HG03025 (cell line): ENCODE results near the gene CDKN2C.
"Not testable (repeated sequence)": the region's sequence is repeated elsewhere in the genome, so short reads cannot be mapped to it uniquely, and the experiment has no call there.

Experiments used
- ATAC-seq: cut with Tn5 transposase; IDR thresholded peaks from one replicate; pipeline ENCODE4 v1.9.1; 2021; ENCODE audit warnings: mild to moderate bottlenecking, moderate library complexity; ENCODE audit not compliant: unreplicated experiment, low FRiP score

The CDKN2C gene

DNA sequence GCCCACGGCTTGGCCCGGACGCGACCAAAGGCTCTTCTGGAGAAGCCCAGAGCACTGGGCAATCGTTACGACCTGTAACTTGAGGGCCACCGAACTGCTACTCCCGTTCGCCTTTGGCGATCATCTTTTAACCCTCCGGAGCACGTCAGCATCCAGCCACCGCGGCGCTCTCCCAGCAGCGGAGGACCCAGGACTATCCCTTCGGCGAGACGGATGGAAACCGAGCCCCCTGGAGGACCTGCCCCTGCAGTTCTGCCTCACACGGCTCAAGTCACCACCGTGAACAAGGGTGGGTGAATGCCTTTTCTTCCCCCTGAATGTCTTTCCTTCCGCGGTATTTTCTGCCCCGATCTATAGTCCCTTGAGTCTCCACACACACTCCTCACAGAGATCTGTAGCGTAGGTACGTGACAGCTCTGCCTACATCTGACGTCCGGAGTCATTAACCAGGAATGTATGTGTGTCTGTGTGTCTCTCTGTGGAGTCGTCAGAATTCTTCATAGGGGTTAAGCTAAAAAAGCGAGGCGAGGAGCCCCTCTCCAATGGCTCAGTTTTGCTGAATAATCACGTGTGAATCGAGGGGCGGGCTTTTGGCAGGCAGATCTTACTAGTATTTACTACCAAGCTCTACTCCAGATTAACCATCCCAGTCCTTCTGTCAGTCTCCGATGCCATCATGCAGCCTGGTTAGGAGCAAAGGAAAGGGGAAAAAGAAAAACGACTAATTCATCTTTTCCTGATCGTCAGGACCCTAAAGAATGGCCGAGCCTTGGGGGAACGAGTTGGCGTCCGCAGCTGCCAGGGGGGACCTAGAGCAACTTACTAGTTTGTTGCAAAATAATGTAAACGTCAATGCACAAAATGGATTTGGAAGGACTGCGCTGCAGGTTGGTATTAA is at the start of gene CDKN2C:
CDKN2C (plus strand) TSS at position 635 of the 898 bp plus-strand sequence; CDS start at position 759, 124 bp downstream.
- ATAC-seq: peak; percentile 29

DNA sequence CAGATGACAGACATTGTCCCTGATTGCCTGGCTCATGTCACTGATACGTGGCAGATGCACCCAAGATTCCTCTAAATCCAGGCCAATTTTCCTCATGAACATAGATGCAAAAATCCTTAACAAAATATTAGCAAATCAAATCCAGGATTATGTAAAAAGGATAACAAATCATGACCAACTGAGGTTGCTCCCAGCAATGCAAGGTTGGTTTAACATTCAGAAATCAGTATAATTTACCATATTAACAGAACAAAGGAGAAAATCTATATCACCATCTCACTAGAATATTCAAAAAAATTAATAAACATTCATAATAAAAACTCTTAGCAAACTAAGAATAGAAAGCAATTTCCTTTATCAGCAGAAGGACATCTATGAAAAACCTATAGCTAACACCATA is 49.6 kb upstream of the CDKN2C start:
- ATAC-seq: no peak

DNA sequence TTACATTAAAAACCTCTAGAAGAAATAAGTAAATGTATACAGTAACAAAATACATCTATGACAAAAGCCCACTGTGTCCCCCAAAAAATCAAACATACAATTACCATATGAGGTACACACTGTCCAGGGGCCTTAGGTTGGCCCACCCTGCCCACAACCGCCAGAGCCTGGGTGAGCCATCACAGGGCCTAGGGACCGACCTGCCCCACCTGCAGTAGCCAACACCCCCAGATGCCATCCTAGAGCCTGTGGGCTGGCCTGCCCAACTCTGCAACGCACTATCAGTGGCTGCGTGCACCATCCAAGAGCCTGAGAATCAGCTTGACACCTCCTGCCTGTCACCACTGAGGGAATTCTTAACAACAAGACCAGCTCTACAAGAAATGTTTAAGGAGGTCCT is 49.0 kb upstream of the CDKN2C start:
- no peak for ATAC-seq

DNA sequence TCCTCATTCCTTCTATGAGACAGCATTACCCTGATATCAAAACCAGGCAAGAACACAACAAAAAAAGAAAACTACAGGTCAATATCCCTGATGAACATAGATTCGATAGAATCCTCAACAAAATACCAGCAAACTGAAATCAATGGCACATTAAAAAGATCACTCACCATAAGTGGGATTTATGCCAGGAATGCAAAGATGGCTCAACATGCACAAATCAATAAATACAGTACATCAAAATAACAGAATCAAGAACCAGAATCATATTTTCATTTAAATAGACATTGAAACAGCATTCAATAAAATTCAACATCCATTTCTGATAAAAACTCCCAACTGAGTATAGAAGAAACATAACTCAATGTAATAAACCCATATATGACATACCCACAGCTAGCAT is 46.5 kb upstream of the CDKN2C start:
- ATAC-seq: no peak

DNA sequence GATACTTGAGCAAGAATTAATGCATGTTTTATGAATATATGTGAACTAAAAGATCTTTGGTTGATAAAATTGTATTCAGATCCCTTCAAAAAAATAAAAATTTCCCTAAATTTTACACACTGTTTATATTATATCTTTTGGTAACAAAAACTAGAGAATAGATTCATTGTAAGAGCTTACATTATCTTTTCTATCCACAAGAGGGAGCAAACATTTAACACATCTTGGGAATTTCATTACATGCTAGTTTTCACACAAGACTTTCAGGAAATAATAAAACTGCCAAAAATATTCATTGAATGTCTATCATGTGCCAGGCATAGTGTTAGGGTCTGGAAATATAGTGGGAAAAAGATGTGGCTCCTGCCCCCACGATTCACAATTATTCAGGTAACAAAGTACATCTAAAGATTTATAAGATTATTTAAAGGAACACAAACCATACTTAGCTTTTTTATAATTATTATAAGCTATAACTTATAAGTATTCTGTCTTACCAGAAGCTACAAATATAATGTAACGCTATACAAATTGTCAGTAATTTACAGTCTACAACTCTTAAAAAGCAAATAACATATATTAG is 40.6 kb upstream of the CDKN2C start:
- no peak for ATAC-seq

DNA sequence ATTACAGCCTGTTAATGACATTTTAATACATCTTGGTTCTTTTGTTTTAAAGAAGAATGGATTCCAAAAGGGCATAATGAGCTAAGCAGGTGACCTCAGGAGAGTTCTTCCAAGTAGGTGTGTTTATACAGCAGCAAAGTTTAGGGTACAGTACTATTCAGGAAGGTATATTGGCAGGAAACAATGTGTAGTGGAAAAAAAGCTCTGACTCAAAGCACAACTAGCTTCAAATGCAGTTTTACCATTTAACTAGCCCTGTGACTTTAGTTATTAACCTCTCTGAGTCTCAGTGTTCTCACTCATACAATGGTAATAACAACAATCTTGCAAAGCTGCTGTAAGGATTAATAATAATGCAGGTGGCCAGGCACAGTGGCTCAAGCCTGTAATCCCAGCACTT is 39.9 kb upstream of the CDKN2C start:
- ATAC-seq: no peak

DNA sequence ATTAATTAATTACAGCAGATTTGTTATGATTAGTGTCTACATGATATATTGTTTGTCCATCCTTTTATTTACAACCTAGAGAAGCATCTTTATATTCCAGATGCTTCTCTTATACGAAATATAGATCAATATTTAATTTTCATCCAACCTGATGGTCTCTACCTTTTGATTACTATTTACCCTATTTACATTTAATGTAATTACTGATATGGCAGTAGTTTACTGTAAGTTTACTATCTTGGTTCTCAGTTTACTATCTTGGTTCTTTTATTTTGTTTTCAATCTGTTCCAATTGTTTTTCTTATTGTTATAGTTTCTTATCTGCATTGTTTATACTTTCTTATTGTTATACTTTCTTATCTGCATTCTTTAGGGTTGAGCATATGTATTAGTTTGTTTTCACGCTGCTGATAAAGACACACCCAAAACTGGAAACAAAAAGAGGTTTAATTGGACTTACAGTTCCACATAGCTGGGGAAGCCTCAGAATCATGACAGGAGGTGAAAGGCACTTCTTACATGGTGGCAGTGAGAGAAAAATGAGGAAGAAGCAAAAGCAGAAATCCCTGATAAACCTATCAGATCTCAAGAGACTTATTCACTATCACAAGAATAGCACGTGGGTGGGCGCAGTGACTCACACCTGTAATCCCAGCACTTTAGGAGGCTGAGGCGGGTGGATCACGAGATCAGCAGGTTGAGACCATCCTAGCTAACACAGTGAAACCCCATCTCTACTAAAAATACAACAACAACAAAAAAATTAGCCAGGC is 38.9 kb upstream of the CDKN2C start:
- ATAC-seq: no peak

DNA sequence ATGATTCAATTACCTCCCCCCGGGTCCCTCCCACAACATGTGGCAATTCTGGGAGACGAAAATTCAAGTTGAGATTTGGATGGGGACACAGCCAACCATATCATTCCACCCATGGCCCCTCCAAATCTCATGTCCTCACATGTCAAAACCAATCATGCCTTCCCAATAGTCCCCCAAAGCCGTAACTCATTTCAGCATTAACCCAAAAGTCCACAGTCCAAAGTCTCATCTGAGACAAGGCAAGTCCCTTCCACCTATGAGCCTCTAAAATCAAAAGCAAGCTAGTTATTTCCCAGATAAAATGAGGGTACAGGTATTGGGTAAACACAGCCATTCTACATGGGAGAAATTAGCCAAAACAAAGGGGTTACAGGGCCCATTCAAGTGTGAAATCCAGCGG is 38.0 kb upstream of the CDKN2C start:
- ATAC-seq: not testable (repeated sequence)

DNA sequence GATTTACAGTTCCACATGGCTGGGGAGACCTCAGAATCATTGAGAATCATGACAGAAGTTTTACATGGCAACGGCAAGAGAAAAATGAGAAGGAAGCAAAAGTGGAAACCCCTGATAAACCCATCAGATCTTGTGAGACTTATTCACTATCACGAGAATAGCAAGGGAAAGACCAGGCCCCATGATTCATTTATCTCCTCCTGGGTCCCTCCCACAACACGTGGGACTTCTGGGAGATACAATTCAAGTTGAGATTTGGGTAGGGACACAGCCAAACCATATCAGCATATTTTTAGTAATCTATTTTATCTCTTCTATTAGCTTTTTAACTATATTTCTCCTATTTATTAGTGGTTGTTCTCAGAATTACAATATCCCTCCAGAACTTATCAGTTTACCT is 36.3 kb upstream of the CDKN2C start:
- not testable (repeated sequence) for ATAC-seq

DNA sequence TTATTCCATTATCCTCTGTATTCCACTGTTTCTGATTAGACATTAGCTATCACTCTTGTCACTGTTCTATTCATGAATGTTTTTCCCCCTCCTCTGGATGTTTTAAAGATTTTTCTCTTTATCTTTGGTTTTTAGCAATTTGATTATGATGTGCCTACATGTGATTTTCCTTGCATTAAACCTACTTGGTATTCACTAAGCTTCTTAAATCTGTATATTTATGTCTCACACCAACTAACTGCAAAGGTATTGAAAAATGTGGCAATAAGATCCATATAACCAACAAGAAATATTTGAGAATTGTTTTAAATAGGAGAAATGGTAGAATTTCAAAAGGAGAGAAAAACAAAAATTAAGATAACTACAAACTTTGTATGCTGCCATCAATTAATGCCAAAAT is 35.2 kb upstream of the CDKN2C start:
- ATAC-seq: no peak

DNA sequence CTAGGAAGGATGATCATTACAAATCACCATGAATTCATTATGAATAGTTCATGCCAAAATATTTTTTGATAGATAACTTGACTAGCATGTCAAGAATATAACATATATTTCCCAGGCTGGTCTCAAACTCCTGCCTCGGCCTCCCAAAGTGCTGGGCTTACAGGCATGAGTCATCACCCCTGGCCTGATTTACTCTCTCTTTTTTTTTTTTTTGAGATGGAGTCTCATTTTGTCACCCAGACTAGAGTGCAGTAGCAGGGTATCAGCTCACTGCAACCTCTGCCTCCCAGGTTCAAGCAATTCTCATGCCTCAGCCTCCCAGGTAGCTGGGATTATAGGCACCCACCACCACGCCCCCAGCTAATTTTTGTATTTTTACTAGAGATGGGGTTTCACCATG is 34.8 kb upstream of the CDKN2C start:
- not testable (repeated sequence) for ATAC-seq

DNA sequence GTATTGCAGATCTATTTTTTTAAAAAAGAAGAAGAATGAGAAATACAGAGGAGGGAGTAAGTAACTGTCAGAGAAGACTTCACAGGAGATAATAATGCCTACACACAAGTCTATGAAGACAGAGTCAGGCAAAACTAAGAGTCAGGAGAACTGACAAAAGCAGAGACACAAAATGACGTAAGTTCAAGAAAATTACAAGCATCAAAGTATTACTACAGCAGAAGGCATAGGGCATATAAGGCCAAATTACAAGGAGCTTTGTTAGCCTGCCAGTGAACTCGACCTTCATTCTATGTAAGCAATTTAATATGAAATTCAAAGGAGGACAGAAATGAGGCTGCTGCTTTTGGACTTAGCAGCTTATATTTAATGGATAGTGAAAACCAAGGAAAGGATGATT is 33.7 kb upstream of the CDKN2C start:
- no peak for ATAC-seq

DNA sequence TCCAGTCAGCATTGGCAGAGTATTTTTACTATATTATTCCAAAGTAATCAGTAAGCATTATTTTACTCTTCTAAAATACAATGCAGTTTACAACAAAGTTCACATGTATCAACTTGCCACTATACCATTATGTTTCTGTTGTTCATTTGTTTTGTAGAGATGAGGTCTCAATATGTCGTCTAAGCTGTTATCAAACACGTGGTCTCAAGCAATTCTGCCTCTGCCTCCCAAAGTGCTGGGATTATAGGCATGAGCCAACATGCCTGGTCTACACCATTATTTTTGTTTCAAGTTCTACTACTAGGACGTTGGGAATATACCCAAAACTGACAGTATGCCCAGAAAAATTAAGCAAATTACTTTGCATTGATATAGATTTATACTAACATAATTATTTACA is 29.8 kb upstream of the CDKN2C start:
- ATAC-seq: no peak

DNA sequence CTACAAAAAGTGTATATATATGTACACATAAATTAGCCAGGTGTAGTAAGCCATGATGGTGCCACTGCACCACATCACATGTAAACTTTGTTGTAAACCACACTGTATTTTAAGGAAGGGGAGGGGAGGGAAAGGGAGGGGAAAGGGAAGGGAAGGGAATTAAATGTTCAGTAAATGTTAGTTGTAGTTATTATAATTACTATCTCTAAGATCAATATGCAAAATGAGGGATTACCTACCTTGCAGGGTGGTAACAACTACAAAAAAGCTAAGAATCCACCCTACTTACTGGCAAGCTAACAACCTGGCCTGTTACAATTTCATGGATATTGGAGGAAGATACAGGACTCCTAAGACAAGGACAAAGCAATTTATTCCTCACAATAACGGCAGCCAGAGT is 27.7 kb upstream of the CDKN2C start:
- ATAC-seq: no peak

DNA sequence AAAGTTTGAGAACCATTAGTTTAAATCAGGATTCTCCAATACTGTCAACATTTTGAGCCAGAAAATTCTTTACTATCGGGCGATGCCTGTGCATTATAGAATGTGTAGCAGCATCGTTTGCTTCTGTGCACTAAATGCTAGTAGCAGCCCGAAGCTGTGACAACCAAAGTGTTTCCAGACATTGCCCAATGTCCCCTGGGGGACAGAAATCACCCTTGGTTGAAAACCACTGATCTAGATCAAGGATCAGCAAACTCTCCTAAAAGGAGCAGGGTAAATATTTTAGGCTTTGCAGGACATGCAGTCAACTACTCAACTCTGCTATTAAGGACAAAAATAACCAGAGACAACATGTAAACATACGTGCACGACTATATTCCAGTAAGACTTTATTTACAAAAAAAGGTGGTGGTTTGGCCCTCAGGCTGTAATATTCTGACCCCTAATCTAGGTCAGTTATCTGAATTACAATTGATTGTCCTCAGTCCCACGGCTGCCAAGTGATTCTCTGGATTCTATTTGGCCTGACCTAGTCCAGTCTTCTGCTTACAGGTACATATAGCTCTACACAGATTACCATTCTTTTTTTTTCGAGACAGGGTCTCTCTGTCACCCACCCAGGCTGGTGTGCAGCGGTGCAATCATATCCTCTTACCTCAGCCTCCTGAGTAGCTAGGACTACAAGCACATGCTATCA is 20.6 kb upstream of the CDKN2C start:
- ATAC-seq: no peak

DNA sequence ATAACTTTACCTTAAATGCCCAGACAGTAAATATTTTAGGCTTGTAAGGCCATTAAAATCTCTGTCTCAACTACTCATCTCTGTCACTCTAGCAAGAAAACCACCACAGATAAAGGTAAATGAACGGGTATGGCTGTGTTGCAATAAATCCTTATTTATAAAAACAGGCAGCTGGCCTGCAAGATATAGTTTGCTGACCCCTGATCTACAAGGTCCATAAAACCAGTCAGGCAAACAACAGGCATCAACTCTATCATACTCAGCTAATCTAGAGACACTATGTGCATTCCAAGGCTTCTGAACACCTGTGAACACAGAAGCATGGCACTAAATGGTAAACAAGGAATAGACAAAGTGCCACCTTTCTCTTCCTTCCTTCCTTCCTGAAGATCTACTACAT is 19.6 kb upstream of the CDKN2C start:
- ATAC-seq: no peak

DNA sequence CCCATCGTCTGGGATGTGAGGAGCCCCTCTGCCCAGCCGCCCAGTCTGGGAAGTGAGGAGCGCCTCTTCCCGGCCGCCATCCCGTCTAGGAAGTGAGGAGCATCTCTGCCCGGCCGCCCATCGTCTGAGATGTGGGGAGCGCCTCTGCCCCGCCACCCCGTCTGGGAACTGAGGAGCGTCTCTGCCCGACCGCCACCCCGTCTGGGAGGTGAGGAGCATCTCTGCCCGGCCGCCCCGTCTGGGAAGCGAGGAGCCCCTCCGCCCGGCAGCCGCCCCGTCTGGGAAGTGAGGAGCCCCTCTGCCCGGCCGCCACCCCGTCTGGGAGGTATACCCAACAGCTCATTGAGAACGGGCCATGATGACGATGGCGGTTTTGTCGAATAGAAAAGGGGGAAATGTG is 17.5 kb upstream of the CDKN2C start:
- ATAC-seq: not testable (repeated sequence)

DNA sequence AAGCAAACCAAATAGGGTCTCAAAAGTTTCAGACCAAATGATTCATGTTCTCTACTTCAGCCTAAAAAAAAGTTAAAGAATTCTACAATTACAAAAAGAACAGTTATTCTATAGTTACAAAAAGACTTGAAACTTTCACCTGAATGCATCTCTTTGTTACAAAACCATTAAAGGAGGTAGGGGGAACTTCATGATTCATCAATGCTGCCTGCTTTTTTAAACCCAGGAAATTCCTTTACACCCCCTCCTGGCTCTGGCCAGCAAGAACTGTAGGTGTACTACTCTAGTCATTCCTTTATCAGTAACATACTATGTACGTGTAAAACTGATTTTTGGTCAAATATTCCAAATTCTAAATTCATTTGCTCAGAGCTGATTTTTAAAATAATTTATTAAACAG is 14.9 kb upstream of the CDKN2C start:
- ATAC-seq: no peak

DNA sequence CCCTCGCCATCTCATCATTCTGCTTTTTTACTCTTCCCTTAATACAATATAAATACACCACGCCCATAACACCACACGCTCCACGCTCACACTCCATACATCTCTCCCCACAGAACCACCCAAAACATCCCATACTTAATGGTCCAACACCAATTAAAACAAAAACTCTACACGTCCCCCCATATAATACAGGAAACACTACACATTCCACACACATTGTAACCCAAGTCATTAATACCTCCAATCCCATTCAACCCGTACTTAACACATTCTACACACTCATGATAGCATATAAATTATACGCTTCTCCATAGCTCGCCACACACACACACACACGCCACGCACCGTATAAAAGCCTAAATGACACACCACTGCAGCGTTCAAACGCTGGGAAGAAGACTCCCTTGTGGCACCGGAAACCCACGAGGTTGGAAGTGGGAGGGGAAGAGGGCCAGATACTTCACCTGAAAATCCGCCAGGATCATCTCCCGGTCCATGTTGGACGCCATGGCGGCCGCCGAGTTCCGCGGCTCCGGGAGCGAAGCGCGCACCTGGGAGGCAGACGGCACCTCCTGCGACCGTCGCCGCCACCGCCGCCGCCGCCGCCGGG is 10.6 kb upstream of the CDKN2C start:
- ATAC-seq: no peak
